22Rv1 (cell line): ENCODE measurements around the gene CCDC177.

Experiments
- CTCF ChIP-seq: fragments of 450-650 bp; IDR thresholded peaks from 2 replicates; pipeline ENCODE4 v1.5.1; 2017; ENCODE audit warnings: mild to moderate bottlenecking
- ZFX ChIP-seq: fragments of 450-650 bp; IDR thresholded peaks from 2 replicates; pipeline ENCODE4 v1.6.1; 2017; ENCODE audit warnings: antibody characterized with exemption, borderline replicate concordance

DNA sequence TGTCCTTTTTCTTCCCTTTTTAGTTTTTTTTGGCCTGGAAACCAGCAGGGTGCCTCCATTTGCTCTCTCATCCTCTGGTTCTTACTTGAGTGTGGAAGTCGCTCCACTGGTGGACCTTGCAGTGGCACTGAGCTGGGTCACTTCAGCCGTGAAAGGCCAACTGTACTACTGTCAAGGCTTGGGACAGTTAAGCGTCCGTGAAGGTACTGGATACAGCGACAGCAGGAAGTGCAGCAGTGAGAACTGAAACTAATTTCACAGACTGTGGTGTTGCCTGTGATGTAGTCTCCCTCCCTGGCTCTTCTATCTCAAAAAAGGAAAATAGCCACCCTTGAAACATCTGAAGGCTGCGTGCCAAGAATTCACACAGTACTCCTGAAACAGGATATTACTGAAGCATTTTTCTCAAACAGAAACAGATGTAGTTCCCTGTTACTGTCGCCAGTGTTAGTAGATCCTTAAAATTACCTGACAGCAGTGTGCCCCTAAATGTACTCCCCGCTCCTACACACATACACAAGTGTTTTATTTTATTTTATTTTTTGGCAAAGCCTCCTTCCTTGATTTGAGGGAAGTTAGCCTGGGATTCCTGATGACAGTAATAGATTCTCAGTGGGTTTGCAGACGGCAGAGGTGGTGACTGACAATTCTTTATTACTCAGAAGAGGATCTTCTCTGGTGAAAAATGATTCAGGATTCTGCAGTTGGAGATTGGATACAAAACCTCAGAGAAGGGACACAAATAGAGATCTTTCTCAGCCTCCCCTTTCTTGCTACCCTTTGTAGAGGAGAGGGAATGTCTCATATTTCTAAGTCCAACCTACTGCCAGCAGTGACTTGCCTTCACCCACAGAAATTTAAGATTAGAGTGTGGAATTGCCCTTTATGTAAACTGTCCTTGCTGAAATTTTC, 41.1 kb upstream of the CCDC177 start:
- no peak for TF ChIP-seq CTCF
- TF ChIP-seq ZFX, result no peak
